Measurements from ENCODE around the gene HACL1.

The HACL1 gene

DNA sequence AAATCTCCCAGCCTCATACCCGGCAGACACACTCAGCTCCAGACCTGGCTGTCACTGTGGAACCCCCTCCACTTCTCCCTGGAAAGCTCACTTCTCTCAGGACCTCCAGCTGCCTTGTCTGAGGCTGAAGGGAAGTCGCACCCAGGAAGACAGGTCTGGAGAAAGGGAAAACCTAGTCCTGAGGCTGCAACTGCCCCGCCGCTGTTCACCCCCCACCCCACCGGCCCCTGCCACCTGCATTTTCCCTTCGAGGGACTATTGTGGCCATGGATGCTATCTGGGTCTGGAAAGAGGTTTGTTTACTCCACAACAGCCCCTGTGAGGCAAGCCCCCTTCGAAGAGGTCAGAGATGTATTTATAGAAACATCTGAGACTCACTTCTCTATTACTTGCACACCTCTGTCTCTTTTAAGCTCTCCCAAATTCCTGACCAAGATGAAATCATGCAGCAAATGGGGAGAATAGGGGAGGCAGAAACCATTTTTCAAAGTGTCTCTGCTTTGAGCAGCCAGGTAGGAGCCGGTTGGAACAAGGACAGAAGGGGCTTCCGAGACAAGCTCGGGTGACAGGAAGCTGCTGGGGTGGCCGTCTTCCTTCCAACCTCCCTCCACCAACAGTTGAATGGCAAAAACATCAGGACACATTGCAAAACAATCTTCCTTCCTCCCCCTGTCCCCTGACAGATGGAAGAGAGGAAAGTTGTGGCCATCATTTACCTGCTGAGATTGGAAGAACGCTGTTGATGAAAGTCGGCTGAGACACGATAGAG is 80.4 kb downstream of the HACL1 start:
- Histone ChIP-seq H3K9ac (ENCODE audit: low read depth, low read length) (no peak overlapping the region), H3K4me3 (ENCODE audit: low read length) (no peak overlapping the region), H3K4me2 (ENCODE audit: low read length) (no peak overlapping the region), H3K36me3 (ENCODE audit: insufficient read depth, low read length) (no peaks in the 10 kb centered on the region), H3K9me3 (replicated peaks; ENCODE audit: low read length) (no peaks in the 10 kb centered on the region), H3K4me1 (ENCODE audit: control insufficient read depth, insufficient read depth, low read length) (no peaks in the 10 kb centered on the region), H3K27me3 (ENCODE audit: control insufficient read depth, insufficient read depth, low read length) (peaks cover 11% of the 10 kb centered on the region)

- no peaks in the 10 kb centered on the region for H3K9me3 ChIP-seq (replicated peaks; ENCODE audit: low read length)
- no peak overlapping the region for H3K9ac ChIP-seq (ENCODE audit: low read depth, low read length)
- H3K4me1 ChIP-seq (ENCODE audit: control insufficient read depth, insufficient read depth, low read length), result no peaks in the 10 kb centered on the region
- H3K27me3 ChIP-seq (ENCODE audit: control insufficient read depth, insufficient read depth, low read length), result peaks cover 11% of the 10 kb centered on the region
- no peaks in the 10 kb centered on the region for H3K36me3 ChIP-seq (ENCODE audit: insufficient read depth, low read length)
- no peak overlapping the region for H3K4me3 ChIP-seq (ENCODE audit: low read length)
- no peak overlapping the region for H3K4me2 ChIP-seq (ENCODE audit: low read length)
These were observed 81.2 kb downstream of the HACL1 start for GRCh38 chr3:15520185-15520584.

DNA sequence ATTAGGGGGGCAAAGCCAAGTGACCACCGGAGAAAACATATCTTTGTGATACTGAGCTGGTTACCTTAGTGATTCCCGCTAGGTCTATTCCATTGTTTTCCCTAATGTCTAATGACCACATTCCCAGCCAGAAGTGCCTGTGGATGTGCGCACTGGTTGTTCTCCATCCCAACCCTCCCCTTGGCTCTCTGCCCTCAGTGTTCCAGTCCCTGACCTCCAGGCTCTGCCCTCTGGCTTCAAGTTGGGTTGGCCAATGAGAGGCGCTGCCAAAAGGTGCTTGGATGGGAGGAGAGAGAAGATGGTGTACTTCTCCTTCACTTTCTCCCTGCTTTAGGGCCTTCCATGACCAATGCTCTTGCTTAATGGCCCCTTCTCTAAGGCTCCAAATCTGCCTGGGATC is 82.3 kb downstream of the HACL1 start:
- Histone ChIP-seq H3K9ac (ENCODE audit: low read depth, low read length) (no peak overlapping the region), H3K36me3 (ENCODE audit: insufficient read depth, low read length) (no peaks in the 10 kb centered on the region), H3K27me3 (ENCODE audit: control insufficient read depth, insufficient read depth, low read length) (peaks cover 11% of the 10 kb centered on the region), H3K4me1 (ENCODE audit: control insufficient read depth, insufficient read depth, low read length) (no peaks in the 10 kb centered on the region), H3K9me3 (replicated peaks; ENCODE audit: low read length) (no peaks in the 10 kb centered on the region), H3K4me2 (ENCODE audit: low read length) (no peak overlapping the region), H3K4me3 (ENCODE audit: low read length) (no peak overlapping the region)

DNA sequence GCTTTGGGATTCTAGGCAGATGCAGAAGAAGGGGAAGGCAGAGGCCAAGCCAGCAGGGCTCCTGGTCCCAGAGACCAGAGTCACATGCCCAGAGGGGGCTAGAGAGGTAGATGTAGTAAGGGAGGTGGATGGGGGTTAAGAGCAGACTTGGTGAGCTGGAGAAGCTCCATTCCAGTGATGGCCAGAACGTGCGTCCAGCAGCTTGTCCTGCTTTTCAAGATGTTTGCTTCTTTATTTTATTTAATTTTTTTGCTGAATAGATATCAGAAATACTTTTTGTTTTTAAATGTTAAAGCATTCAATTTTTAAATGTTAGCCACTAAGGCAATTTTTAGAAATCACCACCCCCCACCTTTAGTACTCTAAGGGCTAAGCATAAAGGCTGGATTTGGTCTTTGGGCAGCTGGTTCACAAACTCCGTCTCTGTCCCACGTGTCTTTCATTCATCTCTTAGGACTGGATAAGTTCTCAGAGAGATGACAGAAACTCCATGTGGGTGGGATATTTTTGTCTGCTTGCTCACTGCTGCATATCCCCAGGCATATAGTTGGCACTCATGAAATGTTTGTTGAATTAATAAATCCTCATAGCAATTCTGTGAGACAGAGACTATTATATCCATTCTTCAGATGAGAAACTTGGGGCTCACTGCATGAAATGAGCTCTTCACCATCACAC is 86.6 kb downstream of the HACL1 start:
- Histone ChIP-seq H3K9me3 (replicated peaks; ENCODE audit: low read length) (no peaks in the 10 kb centered on the region), H3K9ac (ENCODE audit: low read depth, low read length) (no peak overlapping the region), H3K4me3 (ENCODE audit: low read length) (no peak overlapping the region), H3K4me1 (ENCODE audit: control insufficient read depth, insufficient read depth, low read length) (no peaks in the 10 kb centered on the region), H3K27me3 (ENCODE audit: control insufficient read depth, insufficient read depth, low read length) (peaks cover 21% of the 10 kb centered on the region), H3K36me3 (ENCODE audit: insufficient read depth, low read length) (no peaks in the 10 kb centered on the region), H3K4me2 (ENCODE audit: low read length) (no peak overlapping the region)

- H3K36me3 ChIP-seq (ENCODE audit: insufficient read depth, low read length), result no peaks in the 10 kb centered on the region
- H3K4me3 ChIP-seq (ENCODE audit: low read length), result no peak overlapping the region
- H3K4me1 ChIP-seq (ENCODE audit: control insufficient read depth, insufficient read depth, low read length), result no peaks in the 10 kb centered on the region
- H3K9ac ChIP-seq (ENCODE audit: low read depth, low read length), result no peak overlapping the region
- H3K4me2 ChIP-seq (ENCODE audit: low read length), result no peak overlapping the region
- H3K27me3 ChIP-seq (ENCODE audit: control insufficient read depth, insufficient read depth, low read length), result peaks cover 24% of the 10 kb centered on the region
- no peaks in the 10 kb centered on the region for H3K9me3 ChIP-seq (replicated peaks; ENCODE audit: low read length)
These were observed 87.3 kb downstream of the HACL1 start for GRCh38 chr3:15513810-15514662.

- H3K9me3 ChIP-seq (replicated peaks; ENCODE audit: low read length), result no peaks in the 10 kb centered on the region
- H3K4me3 ChIP-seq (ENCODE audit: low read length), result no peak overlapping the region
- no peaks in the 10 kb centered on the region for H3K4me1 ChIP-seq (ENCODE audit: control insufficient read depth, insufficient read depth, low read length)
- no peak overlapping the region for H3K9ac ChIP-seq (ENCODE audit: low read depth, low read length)
- H3K4me2 ChIP-seq (ENCODE audit: low read length), result no peak overlapping the region
- peaks cover 24% of the 10 kb centered on the region for H3K27me3 ChIP-seq (ENCODE audit: control insufficient read depth, insufficient read depth, low read length)
- H3K36me3 ChIP-seq (ENCODE audit: insufficient read depth, low read length), result no peaks in the 10 kb centered on the region
These were observed 88.3 kb downstream of the HACL1 start for GRCh38 chr3:15513116-15513515.

DNA sequence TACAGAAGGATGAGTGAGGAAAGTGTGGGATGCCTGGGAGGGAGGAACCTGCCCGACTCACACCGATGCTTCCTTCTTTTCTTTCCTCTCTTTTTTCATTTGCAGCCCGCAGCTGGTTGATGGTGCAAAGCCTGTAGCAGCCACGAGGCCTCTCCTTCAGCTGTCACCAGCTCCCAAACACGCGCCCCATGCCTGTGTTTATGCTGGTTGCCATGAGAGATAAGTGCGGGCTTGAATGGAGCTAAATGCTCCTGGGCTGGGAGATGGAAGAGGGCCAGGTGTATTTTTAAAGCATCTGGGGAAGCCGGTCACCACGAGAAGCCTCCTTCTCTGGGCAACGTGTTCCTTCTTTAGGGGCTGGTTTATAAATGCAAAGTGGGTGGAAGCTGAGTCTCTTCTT is 89.2 kb downstream of the HACL1 start:
- H3K4me1 ChIP-seq (ENCODE audit: control insufficient read depth, insufficient read depth, low read length), result no peaks in the 10 kb centered on the region
- H3K4me3 ChIP-seq (ENCODE audit: low read length), result no peak overlapping the region
- H3K9me3 ChIP-seq (replicated peaks; ENCODE audit: low read length), result no peaks in the 10 kb centered on the region
- H3K27me3 ChIP-seq (ENCODE audit: control insufficient read depth, insufficient read depth, low read length), result peaks cover 24% of the 10 kb centered on the region
- H3K9ac ChIP-seq (ENCODE audit: low read depth, low read length), result no peak overlapping the region
- no peak overlapping the region for H3K4me2 ChIP-seq (ENCODE audit: low read length)
- no peaks in the 10 kb centered on the region for H3K36me3 ChIP-seq (ENCODE audit: insufficient read depth, low read length)

DNA sequence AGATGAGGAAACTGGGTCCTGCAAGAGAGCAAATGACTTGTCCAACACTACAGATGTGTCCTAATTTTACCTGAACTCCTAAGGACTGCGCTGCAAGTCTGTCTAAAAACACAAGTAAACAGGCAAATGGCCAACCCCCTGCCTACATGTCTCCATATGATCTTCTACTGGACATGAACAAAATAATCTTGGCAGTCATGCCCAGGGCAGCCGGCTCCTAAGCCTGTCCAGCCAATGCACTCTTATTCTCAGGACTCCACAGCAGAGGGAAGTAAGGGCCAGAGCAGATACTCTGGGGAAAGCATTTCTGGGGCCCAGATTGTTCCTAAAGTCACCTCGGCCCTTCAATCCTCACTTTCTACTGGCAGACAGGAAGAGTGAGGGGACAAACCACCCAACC is 90.2 kb downstream of the HACL1 start:
- H3K4me1 ChIP-seq (ENCODE audit: control insufficient read depth, insufficient read depth, low read length), result no peaks in the 10 kb centered on the region
- H3K4me3 ChIP-seq (ENCODE audit: low read length), result no peak overlapping the region
- H3K9me3 ChIP-seq (replicated peaks; ENCODE audit: low read length), result no peaks in the 10 kb centered on the region
- H3K4me2 ChIP-seq (ENCODE audit: low read length), result no peak overlapping the region
- H3K36me3 ChIP-seq (ENCODE audit: insufficient read depth, low read length), result no peaks in the 10 kb centered on the region
- peaks cover 24% of the 10 kb centered on the region for H3K27me3 ChIP-seq (ENCODE audit: control insufficient read depth, insufficient read depth, low read length)
- no peak overlapping the region for H3K9ac ChIP-seq (ENCODE audit: low read depth, low read length)

All from skeletal muscle satellite cell (primary cell).